Left ventricle myocardium inferior (tissue), 1 donor: ENCODE results near the gene TNS3. TPM values are rescaled to one million over a fixed set of nuclear protein-coding genes. Genes with fewer than 3 reads are reported as not detected.
A peak's percentile ranks its signal among the peaks of the same experiment; 100 is the strongest.

Experiments used
- DNase-seq: peaks from one replicate; pipeline ENCODE4 v3.0.0-alpha.2; 2020
- H3K27ac ChIP-seq: fragments of 200-600 bp; replicated peaks from 2 replicates; pipeline ENCODE4 v1.8.0; 2021
- H3K27me3 ChIP-seq: fragments of 200-600 bp; 2 replicates; pipeline ENCODE4 v1.8.0; 2021; ENCODE audit warnings: low read depth
- H3K36me3 ChIP-seq: fragments of 200-600 bp; 2 replicates; pipeline ENCODE4 v1.8.0; 2021
- H3K4me1 ChIP-seq: fragments of 200-600 bp; 2 replicates; pipeline ENCODE4 v1.8.0; 2021
- H3K4me3 ChIP-seq: fragments of 200-600 bp; 2 replicates; pipeline ENCODE4 v1.8.0; 2021; ENCODE audit warnings: mild to moderate bottlenecking, moderate library complexity
- H3K9me3 ChIP-seq: fragments of 200-600 bp; replicated peaks from 2 replicates; pipeline ENCODE4 v1.8.0; 2021
- CTCF ChIP-seq: fragments of 200-600 bp; IDR thresholded peaks from 2 replicates; pipeline ENCODE4 v1.8.0; 2021; ENCODE audit warnings: antibody characterized with exemption, mild to moderate bottlenecking, borderline replicate concordance
- intact Hi-C: fragments of 100-400 bp; cut with micrococcal nuclease; formaldehyde crosslinking; loops from one replicate; pipeline ENCODE4 v1.11.0; 2022
- total RNA-seq: library from RNA; stranded (reverse); fragmentation: NEBNext Ultra II Directional; extraction: Animal tissue kit (Norgen Biotek cat#: 25700); gene quantifications from one replicate; pipeline ENCODE4 v1.2.1, GENCODE V29; 2021
- donor health status: DM: no; HTN: yes; CAD: no; lungs with severe emphysema.

The TNS3 gene
- total RNA-seq, 1 donor from 2014 or later: 40.6 TPM

GRCh38 chr7:47458486-47458885, 123.4 kb downstream of the TNS3 start:
- intact Hi-C loops: no loop called here
- H3K4me1 ChIP-seq: peaks cover 62% of the 10 kb centered on the region
- H3K36me3 ChIP-seq: no peaks in the 10 kb centered on the region
- no peak for DNase-seq
- H3K27me3 ChIP-seq: no peaks in the 10 kb centered on the region
- peak overlapping the region; percentile 47 for H3K27ac ChIP-seq
- no peaks in the 10 kb centered on the region for H3K9me3 ChIP-seq
- no peak for TF ChIP-seq CTCF
- H3K4me3 ChIP-seq: no peak overlapping the region

- H3K9me3 ChIP-seq: no peaks in the 10 kb centered on the region
- intact Hi-C loops: no loop called here
- H3K4me1 ChIP-seq: peaks cover 66% of the 10 kb centered on the region
- H3K36me3 ChIP-seq: no peaks in the 10 kb centered on the region
- no peak for TF ChIP-seq CTCF
- peak; percentile 61 for DNase-seq
- no peaks in the 10 kb centered on the region for H3K27me3 ChIP-seq
- no peak overlapping the region for H3K4me3 ChIP-seq
- peak overlapping the region; percentile 47 for H3K27ac ChIP-seq
Observed at GRCh38 chr7:47458057-47458456, 123.9 kb downstream of the TNS3 start.

GRCh38 chr7:47456210-47456955, 125.5 kb downstream of the TNS3 start:
- H3K36me3 ChIP-seq: no peaks in the 10 kb centered on the region
- no peaks in the 10 kb centered on the region for H3K9me3 ChIP-seq
- H3K27me3 ChIP-seq: no peaks in the 10 kb centered on the region
- intact Hi-C loops: no loop called here
- H3K27ac ChIP-seq: no peak overlapping the region
- no peak overlapping the region for H3K4me3 ChIP-seq
- no peak for TF ChIP-seq CTCF
- DNase-seq: no peak
- H3K4me1 ChIP-seq: peaks cover 65% of the 10 kb centered on the region

- H3K27me3 ChIP-seq: no peaks in the 10 kb centered on the region
- no peak for DNase-seq
- H3K27ac ChIP-seq: no peak overlapping the region
- H3K36me3 ChIP-seq: no peaks in the 10 kb centered on the region
- TF ChIP-seq CTCF: no peak
- peaks cover 64% of the 10 kb centered on the region for H3K4me1 ChIP-seq
- H3K9me3 ChIP-seq: no peaks in the 10 kb centered on the region
- intact Hi-C loops: no loop called here
- no peak overlapping the region for H3K4me3 ChIP-seq
Observed at GRCh38 chr7:47455872-47456185, 126.1 kb downstream of the TNS3 start.

- peak overlapping the region; percentile 87 for H3K27ac ChIP-seq
Observed at GRCh38 chr7:47454974-47455871, 126.7 kb downstream of the TNS3 start.

More at GRCh38 chr7:47454974-47455871, 126.7 kb downstream of the TNS3 start:
- Histone ChIP-seq H3K4me1 (peaks cover 64% of the 10 kb centered on the region), H3K9me3 (no peaks in the 10 kb centered on the region), H3K4me3 (no peak overlapping the region), H3K27me3 (no peaks in the 10 kb centered on the region), H3K36me3 (no peaks in the 10 kb centered on the region)
- TF ChIP-seq CTCF: no peak
- intact Hi-C loops: no loop called here
- no peak for DNase-seq
